Coronary artery (tissue), 2 donors: ENCODE measurements around the gene DCD.

ENCODE experiments used
- DNase-seq: peaks from one replicate; pipeline ENCODE4 v3.0.0-alpha.2; 2017; ENCODE audit warnings: low spot score
- H3K27ac ChIP-seq, 2 donors: fragments of 200-600 bp; sonication (generic); one replicate each; pipeline ENCODE4 v1.5.1; 2016 to 2019
- H3K4me3 ChIP-seq: fragments of 200-600 bp; sonication (generic); 2 replicates; pipeline ENCODE4 v1.5.1; 2016; ENCODE audit warnings: mild to moderate bottlenecking, moderate library complexity
- TF ChIP-seq, protein P1 (sequence below): fragments of 200-600 bp; sonication (generic); IDR thresholded peaks from one replicate; pipeline ENCODE4 v1.5.1; 2019; ENCODE audit warnings: antibody characterized with exemption

The DCD gene

DNA sequence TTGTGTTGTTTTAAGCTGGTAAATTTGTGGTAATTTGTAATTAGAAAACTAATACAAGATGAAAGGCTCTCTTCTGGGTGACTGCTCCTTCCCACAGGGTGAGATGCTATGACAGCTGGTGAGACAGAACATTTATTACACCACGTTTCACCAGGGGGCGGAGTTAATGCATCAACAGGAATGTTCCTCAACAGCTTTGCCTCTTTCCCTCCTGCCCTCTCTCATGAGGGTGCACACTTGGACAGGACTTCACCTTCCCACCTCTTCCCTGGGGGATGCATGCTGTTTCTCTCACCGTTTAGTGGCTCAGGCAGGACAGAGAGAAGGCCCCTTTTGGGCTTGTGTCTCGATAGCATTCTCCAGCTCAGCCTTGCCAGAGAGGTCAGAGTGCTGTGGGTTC, 46.3 kb downstream of the DCD start:
- TF ChIP-seq, protein P1, sequence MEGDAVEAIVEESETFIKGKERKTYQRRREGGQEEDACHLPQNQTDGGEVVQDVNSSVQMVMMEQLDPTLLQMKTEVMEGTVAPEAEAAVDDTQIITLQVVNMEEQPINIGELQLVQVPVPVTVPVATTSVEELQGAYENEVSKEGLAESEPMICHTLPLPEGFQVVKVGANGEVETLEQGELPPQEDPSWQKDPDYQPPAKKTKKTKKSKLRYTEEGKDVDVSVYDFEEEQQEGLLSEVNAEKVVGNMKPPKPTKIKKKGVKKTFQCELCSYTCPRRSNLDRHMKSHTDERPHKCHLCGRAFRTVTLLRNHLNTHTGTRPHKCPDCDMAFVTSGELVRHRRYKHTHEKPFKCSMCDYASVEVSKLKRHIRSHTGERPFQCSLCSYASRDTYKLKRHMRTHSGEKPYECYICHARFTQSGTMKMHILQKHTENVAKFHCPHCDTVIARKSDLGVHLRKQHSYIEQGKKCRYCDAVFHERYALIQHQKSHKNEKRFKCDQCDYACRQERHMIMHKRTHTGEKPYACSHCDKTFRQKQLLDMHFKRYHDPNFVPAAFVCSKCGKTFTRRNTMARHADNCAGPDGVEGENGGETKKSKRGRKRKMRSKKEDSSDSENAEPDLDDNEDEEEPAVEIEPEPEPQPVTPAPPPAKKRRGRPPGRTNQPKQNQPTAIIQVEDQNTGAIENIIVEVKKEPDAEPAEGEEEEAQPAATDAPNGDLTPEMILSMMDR = no peak
- DNase-seq = no peak
- no peak overlapping the region for H3K27ac ChIP-seq
- H3K4me3 ChIP-seq = no peak overlapping the region

DNA sequence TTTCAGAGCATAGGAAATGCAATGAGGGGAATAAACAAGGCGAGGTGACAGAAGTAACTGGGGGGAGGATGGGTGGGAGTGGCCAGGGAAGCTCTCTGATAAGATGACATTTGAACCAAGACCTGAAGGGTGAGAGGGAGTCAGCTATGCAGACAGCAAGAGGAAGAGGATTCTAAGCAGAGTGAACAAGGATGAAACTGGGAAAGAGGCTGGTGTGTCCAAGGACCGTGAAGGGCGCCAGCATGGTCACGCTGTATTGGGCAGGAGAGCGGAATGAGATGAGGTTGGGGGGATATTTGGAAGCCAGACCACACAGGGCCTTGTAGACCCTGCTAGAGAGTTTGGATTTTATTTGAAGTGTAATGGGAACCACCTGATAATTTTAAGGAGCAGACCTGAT, 49.2 kb downstream of the DCD start:
- no peak for DNase-seq
- Histone ChIP-seq H3K4me3 (no peak overlapping the region), H3K27ac (no peak overlapping the region)
- TF ChIP-seq, protein P1 = no peak

DNA sequence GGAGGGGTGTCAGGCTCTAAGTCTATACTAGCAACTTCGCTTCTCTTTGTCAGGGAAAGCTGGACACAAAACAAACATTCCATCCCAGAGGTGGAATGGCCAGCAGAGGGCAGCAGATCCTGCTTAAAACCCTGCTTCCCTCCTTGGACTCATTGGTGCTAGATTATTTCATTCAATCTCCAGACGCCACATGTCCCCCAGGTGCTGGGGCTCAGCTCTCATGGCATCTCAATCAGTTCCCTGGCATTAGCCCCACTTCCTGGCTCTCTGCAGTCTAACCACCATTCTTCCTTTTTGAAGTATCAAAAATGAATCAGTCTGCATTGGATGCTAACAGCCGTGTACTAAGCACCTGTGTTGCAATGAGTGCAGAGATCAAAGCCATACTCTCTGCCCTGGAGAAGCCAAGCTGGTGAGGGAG, 51.6 kb downstream of the DCD start:
- TF ChIP-seq, protein P1 = peak; percentile 67
- no peak for DNase-seq
- Histone ChIP-seq H3K4me3 (no peak overlapping the region), H3K27ac (no peak overlapping the region)

DNA sequence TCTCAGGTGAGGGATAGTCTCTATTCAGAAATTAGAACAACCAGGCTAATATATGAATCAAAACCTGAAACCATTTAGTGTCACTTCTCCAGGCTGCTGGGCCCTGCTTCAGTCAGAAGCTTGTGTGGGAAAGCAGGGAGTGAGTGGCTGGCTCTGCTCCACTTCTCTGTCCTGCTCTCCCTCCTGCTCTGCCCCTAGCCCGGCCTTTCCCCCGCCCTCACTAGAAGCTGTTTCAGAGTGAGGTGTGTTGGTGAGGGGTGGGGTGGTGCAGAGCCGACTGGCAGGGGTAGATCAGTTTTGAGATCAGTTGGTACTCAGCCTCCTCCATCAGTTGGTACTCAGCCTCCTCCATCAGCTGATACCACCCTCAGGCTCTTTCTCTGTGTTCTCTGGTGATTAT, 52.7 kb downstream of the DCD start:
- no peak overlapping the region for H3K27ac ChIP-seq
- DNase-seq = no peak
- TF ChIP-seq, protein P1 = no peak
- no peak overlapping the region for H3K4me3 ChIP-seq
